ENCODE data around the gene PRKCQ. TPM values are rescaled to one million over a fixed set of nuclear protein-coding genes. Genes with fewer than 3 reads are reported as not detected.
A peak's percentile ranks its signal among the peaks of the same experiment; 100 is the strongest.
"Not testable (repeated sequence)": the region's sequence is repeated elsewhere in the genome, so short reads cannot be mapped to it uniquely, and the experiment has no call there.

The PRKCQ gene
- total RNA-seq, 1 donor: under 0.01 TPM

DNA sequence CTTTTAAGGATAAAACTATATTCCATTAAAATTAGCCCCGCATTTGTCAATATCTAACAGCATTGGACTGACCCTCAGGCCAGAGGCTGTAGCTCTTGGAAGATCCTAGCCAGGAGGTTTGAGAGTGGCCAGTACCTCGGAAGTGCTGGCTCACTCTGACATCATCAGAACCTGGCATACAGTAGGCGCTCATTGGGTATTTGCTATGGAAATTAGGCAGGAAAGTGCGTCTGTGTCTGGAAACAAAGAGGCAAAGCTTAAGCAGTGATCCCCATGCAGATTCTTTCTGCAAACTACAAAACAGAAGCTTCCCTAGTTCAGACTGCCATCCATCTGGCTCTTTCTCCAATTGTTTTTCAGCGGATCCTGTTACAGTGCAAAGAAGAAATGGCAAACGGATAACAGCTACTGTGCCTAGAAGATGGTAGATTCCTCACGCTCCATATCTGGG lies 1.7 kb upstream of the PRKCQ start:
- H3K4me3 ChIP-seq (ENCODE audit: low read depth, low read length): no peak overlapping the region
- TF ChIP-seq, protein P1, sequence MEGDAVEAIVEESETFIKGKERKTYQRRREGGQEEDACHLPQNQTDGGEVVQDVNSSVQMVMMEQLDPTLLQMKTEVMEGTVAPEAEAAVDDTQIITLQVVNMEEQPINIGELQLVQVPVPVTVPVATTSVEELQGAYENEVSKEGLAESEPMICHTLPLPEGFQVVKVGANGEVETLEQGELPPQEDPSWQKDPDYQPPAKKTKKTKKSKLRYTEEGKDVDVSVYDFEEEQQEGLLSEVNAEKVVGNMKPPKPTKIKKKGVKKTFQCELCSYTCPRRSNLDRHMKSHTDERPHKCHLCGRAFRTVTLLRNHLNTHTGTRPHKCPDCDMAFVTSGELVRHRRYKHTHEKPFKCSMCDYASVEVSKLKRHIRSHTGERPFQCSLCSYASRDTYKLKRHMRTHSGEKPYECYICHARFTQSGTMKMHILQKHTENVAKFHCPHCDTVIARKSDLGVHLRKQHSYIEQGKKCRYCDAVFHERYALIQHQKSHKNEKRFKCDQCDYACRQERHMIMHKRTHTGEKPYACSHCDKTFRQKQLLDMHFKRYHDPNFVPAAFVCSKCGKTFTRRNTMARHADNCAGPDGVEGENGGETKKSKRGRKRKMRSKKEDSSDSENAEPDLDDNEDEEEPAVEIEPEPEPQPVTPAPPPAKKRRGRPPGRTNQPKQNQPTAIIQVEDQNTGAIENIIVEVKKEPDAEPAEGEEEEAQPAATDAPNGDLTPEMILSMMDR (IDR thresholded peaks at IDR 0.05; ENCODE audit: insufficient read depth, low read depth, low read length): no peak
- DNase-seq (ENCODE audit: low read depth): no peak

DNA sequence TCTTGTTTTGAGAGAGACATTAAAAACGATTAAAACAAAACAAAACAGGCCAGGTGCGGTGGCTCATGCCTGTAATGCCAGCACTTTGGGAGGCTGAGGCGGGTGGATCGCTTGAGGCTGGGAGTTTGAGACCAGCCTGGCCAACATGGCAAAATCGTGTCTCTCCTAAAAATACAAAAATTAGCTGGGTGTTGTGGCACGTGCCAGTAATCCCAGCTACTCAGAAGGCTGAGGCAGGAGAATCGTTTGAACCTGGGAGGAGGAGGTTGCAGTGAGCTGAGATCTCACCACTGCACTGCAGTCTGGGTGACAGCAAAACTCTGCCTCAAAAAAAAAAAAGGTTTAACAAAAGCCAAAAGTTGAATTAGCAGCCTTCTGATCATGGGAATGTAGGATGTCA lies 1.1 kb upstream of the PRKCQ start:
- H3K4me3 ChIP-seq (ENCODE audit: low read depth, low read length): peak overlapping the region; percentile 64

DNA sequence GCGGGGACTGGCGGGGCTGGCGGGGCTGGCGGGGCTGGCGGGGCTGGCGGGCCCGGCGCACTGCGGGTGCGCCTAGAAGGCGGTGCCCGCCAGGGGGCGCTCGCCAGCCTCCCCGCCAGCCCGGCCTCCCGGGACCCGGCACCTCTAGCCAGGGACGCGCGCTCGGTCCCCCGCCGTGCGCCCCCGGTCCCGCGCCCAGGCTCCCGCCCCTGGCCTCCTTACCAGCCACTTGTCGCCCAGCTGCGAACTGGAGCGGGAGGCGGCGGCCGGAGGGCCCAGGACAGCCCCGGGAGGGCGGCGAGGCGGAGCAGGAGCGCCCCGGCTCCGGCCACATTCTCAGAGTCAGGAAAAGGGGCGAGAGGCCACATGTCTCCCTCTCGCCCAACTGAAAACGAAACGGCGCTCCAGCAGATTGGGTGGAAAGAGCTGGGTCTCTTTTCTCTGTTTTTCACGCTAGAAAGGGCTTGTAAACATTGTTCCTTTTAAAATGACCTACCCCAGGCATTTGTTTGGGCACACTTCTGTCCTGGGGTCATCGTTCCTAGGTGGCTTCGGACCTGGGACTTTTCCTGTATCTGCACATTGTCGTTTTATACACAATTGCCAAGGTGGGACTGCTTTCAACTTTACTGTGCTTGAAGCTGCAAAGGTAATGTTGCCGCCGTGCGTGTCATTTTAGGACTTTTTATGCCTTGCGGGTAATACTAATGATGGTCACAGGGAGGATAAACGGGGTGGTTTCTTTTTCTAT lies 378 bp upstream of the PRKCQ start:
- DNase-seq (ENCODE audit: low read depth): peak; percentile 61
- TF ChIP-seq, protein P1 (IDR thresholded peaks at IDR 0.05; ENCODE audit: insufficient read depth, low read depth, low read length): peak; percentile 30
- peak overlapping the region; percentile 64 for H3K4me3 ChIP-seq (ENCODE audit: low read depth, low read length)

More for the DNA sequence above, 1.1 kb upstream of the PRKCQ start:
- not testable (repeated sequence) for DNase-seq (ENCODE audit: low read depth)

DNA sequence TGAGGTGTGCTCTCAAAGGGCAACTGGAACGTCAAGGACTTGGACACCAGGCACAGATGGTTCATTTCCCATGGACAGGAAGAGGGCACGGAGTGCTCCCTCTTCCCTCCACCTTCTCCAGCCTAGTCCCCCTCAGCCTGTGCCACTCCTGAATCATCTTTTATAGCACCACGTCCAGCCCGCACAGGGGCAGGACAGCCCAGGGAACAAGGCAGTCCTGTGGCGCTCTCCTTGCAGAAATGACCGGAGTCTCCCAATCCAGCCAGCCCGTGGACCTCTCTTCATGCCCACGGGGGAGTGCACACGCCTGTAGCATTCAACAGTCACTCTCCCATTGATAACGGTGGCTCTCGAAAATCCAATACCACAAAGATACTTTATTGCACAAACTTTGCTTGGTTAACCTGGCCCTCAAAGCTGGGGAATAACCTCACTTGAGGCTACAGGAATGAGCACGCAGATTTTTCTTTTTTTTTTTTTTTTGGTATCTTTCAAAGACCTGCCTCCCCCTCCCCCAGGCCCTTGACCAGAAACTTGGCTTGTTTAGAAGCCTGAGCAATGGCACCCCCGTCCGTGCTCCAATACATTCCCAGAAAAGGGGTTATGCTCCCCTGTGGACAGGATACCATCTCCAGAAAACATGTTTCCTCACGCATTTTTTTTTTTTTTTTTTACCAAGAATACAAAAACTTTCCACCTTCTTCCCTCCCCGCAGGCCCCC lies 733 bp downstream of the PRKCQ start:
- TF ChIP-seq, protein P1 (IDR thresholded peaks at IDR 0.05; ENCODE audit: insufficient read depth, low read depth, low read length): no peak
- H3K4me3 ChIP-seq (ENCODE audit: low read depth, low read length): peak overlapping the region; percentile 56
- no peak for DNase-seq (ENCODE audit: low read depth)

DNA sequence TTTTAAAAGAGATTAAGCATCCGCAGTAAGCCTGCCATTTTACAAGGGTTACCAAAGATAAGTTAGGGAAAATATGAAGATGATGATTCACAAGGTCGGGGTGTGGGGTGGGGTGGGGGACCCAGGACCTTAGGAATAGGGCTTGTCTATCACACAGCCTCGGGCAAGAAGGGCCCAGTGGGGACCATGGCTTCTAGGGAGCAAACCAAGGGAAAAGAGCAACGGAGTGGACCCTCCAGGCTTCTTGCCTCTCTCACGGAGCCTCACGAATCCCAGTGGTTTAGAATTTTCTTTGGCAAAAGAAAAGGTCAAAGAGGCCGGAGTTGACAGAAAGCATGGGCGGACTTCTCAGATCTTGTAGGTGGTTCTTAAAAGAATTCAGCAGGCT lies 1.3 kb downstream of the PRKCQ start:
- H3K4me3 ChIP-seq (ENCODE audit: low read depth, low read length): no peak overlapping the region
- TF ChIP-seq, protein P1 (IDR thresholded peaks at IDR 0.05; ENCODE audit: insufficient read depth, low read depth, low read length): no peak
- no peak for DNase-seq (ENCODE audit: low read depth)

DNA sequence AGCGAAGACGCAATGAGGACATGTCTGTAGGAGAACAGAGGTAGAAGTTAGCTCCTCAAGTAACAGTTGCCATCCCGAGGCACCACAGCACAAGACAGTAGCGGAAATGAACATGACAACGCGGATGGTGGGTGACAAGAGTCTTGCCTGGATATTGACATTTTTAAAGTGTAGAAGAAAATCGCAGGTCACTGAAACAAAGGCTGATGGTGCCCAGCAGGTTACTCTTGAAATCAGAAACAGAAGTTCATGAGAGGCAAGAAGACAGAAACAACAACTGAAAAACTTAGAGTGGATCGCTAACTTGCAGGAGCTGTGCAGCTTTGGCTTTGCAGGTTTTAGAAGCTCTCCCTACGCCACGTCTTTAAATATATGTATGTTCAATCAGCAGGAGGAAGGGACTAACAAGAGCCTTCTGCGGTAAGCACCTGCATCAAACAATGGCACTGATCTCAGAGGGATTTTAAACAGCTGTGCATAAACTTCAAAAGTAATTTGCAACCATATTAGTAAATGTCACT lies 1.8 kb downstream of the PRKCQ start:
- TF ChIP-seq, protein P1 (IDR thresholded peaks at IDR 0.05; ENCODE audit: insufficient read depth, low read depth, low read length): no peak
- no peak overlapping the region for H3K4me3 ChIP-seq (ENCODE audit: low read depth, low read length)
- DNase-seq (ENCODE audit: low read depth): no peak

DNA sequence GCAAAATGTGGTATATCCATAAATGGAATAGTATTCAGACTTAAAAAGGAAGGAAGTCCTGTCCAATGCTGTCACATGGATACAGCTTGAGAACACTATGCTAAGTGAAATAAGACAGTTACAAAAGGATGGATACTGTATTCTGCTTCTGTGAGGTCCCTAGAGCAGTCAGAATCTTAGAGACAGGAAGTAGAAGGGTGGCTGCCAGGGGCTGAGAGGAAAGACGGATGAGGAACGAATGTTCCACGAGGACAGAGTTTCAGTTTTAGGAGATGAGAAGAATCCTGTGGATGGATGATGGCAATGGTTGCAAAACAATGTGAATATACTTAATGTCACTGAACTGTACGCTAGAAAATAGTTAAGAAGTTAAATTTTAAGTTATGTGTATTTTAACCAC lies 3.8 kb downstream of the PRKCQ start:
- DNase-seq (ENCODE audit: low read depth): no peak
- H3K4me3 ChIP-seq (ENCODE audit: low read depth, low read length): no peak overlapping the region
- TF ChIP-seq, protein P1 (IDR thresholded peaks at IDR 0.05; ENCODE audit: insufficient read depth, low read depth, low read length): no peak
